Activated CD4-positive, CD25-positive, alpha-beta regulatory T cell treated with anti-CD3 and anti-CD28 coated beads, Interleukin-2, amount 50 U/mL, for 72 hours (primary cell): ENCODE data around the gene ANKRD6.

Experiments
- DNase-seq: peaks from one replicate; pipeline ENCODE4 v3.0.0; 2021

Gene ANKRD6

GRCh38 chr6:89566008-89566800 is 133.3 kb downstream of the ANKRD6 start:
- no peak for DNase-seq

GRCh38 chr6:89566930-89567629 is 134.1 kb downstream of the ANKRD6 start:
- DNase-seq: no peak

GRCh38 chr6:89567630-89568390 is 134.9 kb downstream of the ANKRD6 start:
- DNase-seq: no peak

- no peak for DNase-seq
Measured at GRCh38 chr6:89574910-89575561, 142.1 kb downstream of the ANKRD6 start.

GRCh38 chr6:89575562-89575960 is 142.6 kb downstream of the ANKRD6 start:
- DNase-seq: no peak

GRCh38 chr6:89580997-89581666 is 148.2 kb downstream of the ANKRD6 start:
- no peak for DNase-seq

GRCh38 chr6:89581689-89582088 is 148.7 kb downstream of the ANKRD6 start:
- no peak for DNase-seq

GRCh38 chr6:89582669-89583325 is 149.8 kb downstream of the ANKRD6 start:
- DNase-seq: no peak

- DNase-seq: no peak
Measured at GRCh38 chr6:89583559-89583958, 150.6 kb downstream of the ANKRD6 start.

- no peak for DNase-seq
Measured at GRCh38 chr6:89584539-89584938, 151.6 kb downstream of the ANKRD6 start.

- DNase-seq: no peak
Measured at GRCh38 chr6:89585154-89585553, 152.2 kb downstream of the ANKRD6 start.

GRCh38 chr6:89589297-89590025 is 156.5 kb downstream of the ANKRD6 start:
- DNase-seq: no peak

- no peak for DNase-seq
Measured at GRCh38 chr6:89590133-89590532, 157.2 kb downstream of the ANKRD6 start.

GRCh38 chr6:89591745-89592144 is 158.8 kb downstream of the ANKRD6 start:
- no peak for DNase-seq

GRCh38 chr6:89596056-89596455 is 163.1 kb downstream of the ANKRD6 start:
- DNase-seq: no peak

- DNase-seq: no peak
Measured at GRCh38 chr6:89596484-89596883, 163.5 kb downstream of the ANKRD6 start.

- no peak for DNase-seq
Measured at GRCh38 chr6:89597372-89597771, 164.4 kb downstream of the ANKRD6 start.

- DNase-seq: no peak
Measured at GRCh38 chr6:89597988-89598387, 165.0 kb downstream of the ANKRD6 start.

- no peak for DNase-seq
Measured at GRCh38 chr6:89599727-89600126, 166.8 kb downstream of the ANKRD6 start.

- DNase-seq: no peak
Measured at GRCh38 chr6:89602166-89602565, 169.2 kb downstream of the ANKRD6 start.

GRCh38 chr6:89604653-89605052 is 171.7 kb downstream of the ANKRD6 start:
- DNase-seq: no peak
